NB4 (cell line): ENCODE data around the gene TFCP2L1.

Experiments
- MYC ChIP-seq: IDR thresholded peaks from 2 replicates; pipeline ENCODE4 v1.6.1; 2011; ENCODE audit warnings: low read depth, low read length
- POLR2A ChIP-seq: IDR thresholded peaks from 2 replicates; pipeline ENCODE4 v1.6.1; 2011; ENCODE audit warnings: mild to moderate bottlenecking; ENCODE audit not compliant: insufficient read length; ENCODE audit errors: extremely low read depth
- TF ChIP-seq, protein P1 (sequence below): IDR thresholded peaks from one replicate; pipeline ENCODE4 v1.5.1; 2012; ENCODE audit warnings: low read depth, low read length
- TF ChIP-seq, protein P2 (sequence below): IDR thresholded peaks from 2 replicates; pipeline ENCODE4 v1.6.1; 2011; ENCODE audit warnings: low read depth, low read length

DNA sequence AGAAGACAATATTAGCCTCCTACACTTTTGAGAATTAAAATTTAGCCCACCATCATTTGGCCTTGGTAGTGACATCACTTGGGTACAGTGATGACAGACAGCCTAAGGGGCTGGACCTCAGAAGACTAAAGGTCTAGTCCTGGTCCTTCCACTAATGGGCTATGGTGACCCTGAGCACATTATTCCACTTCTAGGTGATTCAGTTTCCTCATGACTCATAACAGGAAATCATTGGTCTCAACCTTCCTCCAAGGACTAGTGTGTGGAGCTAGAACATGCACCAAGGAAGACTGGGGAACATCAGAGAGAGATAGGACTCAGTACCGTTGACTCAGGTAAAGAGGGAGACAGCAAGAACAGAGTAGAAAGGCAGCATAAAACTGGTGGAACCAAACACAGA, 64.0 kb downstream of the TFCP2L1 start:
- TF ChIP-seq, protein P1, sequence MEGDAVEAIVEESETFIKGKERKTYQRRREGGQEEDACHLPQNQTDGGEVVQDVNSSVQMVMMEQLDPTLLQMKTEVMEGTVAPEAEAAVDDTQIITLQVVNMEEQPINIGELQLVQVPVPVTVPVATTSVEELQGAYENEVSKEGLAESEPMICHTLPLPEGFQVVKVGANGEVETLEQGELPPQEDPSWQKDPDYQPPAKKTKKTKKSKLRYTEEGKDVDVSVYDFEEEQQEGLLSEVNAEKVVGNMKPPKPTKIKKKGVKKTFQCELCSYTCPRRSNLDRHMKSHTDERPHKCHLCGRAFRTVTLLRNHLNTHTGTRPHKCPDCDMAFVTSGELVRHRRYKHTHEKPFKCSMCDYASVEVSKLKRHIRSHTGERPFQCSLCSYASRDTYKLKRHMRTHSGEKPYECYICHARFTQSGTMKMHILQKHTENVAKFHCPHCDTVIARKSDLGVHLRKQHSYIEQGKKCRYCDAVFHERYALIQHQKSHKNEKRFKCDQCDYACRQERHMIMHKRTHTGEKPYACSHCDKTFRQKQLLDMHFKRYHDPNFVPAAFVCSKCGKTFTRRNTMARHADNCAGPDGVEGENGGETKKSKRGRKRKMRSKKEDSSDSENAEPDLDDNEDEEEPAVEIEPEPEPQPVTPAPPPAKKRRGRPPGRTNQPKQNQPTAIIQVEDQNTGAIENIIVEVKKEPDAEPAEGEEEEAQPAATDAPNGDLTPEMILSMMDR = no peak
- TF ChIP-seq MYC (no peak), POLR2A (no peak)
- TF ChIP-seq, protein P2, sequence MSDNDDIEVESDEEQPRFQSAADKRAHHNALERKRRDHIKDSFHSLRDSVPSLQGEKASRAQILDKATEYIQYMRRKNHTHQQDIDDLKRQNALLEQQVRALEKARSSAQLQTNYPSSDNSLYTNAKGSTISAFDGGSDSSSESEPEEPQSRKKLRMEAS = no peak
